Natural killer cell (primary cell): Measurements from ENCODE around the gene UNC93A. TPM values are rescaled to one million over a fixed set of nuclear protein-coding genes. Genes with fewer than 3 reads are reported as not detected.

Experiments
- ATAC-seq, 3 donors: fragments of 150-1000 bp in 2 of 3; fragments of 200-7000 bp in 1 of 3; cut with Tn5 transposase; 1 replicate in 1 of 3; 2 replicates in 2 of 3; pipeline ENCODE4 v1.10.0; 2021; ENCODE audit warnings: mild to moderate bottlenecking in 2 of 3, moderate library complexity in 2 of 3
- DNase-seq, 2 donors: peaks; one replicate each; pipeline versions ENCODE4 v3.0.0 to v3.0.0-alpha.2; 2013 to 2021; ENCODE audit warnings: mixed read lengths in 1 of 2
- H3K27ac ChIP-seq: one replicate; pipeline ENCODE4 v1.5.1; 2013; ENCODE audit warnings: mild to moderate bottlenecking, low read length
- H3K27me3 ChIP-seq: one replicate; pipeline ENCODE4 v1.6.1; 2013; ENCODE audit warnings: low read length; ENCODE audit not compliant: control insufficient read depth, insufficient read depth
- H3K36me3 ChIP-seq: one replicate; pipeline ENCODE4 v1.6.1; 2013; ENCODE audit warnings: low read length; ENCODE audit not compliant: control insufficient read depth, insufficient read depth
- H3K4me1 ChIP-seq: one replicate; pipeline ENCODE4 v1.6.1; 2013; ENCODE audit warnings: low read length; ENCODE audit not compliant: control insufficient read depth, insufficient read depth
- H3K4me3 ChIP-seq: one replicate; pipeline ENCODE4 v1.5.1; 2013; ENCODE audit warnings: low read length
- H3K9me3 ChIP-seq: one replicate; pipeline ENCODE4 v1.6.1; 2013; ENCODE audit warnings: low read length; ENCODE audit not compliant: control insufficient read depth, insufficient read depth
- H3K27ac Mint-ChIP-seq, 2 donors: one replicate each; pipeline ENCODE4 v1.8.0; 2022; ENCODE audit warnings: mild to moderate bottlenecking in 2 of 2, mixed read lengths in 2 of 2, moderate library complexity in 1 of 2
- H3K27me3 Mint-ChIP-seq, 2 donors: one replicate each; pipeline ENCODE4 v1.8.0; 2022; ENCODE audit warnings: low read depth in 2 of 2, mixed read lengths in 2 of 2
- H3K36me3 Mint-ChIP-seq: one replicate; pipeline ENCODE4 v1.8.0; 2022; ENCODE audit warnings: mixed read lengths
- H3K4me1 Mint-ChIP-seq, 2 donors: one replicate each; pipeline ENCODE4 v1.8.0; 2022; ENCODE audit warnings: mixed read lengths in 2 of 2
- H3K4me3 Mint-ChIP-seq: one replicate; pipeline ENCODE4 v1.8.0; 2022; ENCODE audit warnings: mild to moderate bottlenecking, moderate library complexity, mixed read lengths
- H3K9me3 Mint-ChIP-seq, 2 donors: one replicate each; pipeline ENCODE4 v1.8.0; 2022; ENCODE audit warnings: mixed read lengths in 2 of 2
- CTCF ChIP-seq: fragments of 200-600 bp; IDR thresholded peaks from one replicate; pipeline ENCODE4 v1.8.0; 2022; ENCODE audit warnings: antibody characterized with exemption
- WGBS: methylation state at CpG from one replicate; pipeline ENCODE4 v1.1.7; 2013; ENCODE audit warnings: missing lambda C conversion rate; ENCODE audit not compliant: insufficient coverage; 5-methylcytosine and 5-hydroxymethylcytosine counted together
- intact Hi-C: fragments of 100-400 bp; cut with micrococcal nuclease; formaldehyde crosslinking; loops from one replicate; pipeline ENCODE4 v1.14.2; 2022
- total RNA-seq, 4 donors: library from RNA; stranded (reverse); fragments of 120-200 nt in 1 of 4; gene quantifications; one replicate each; pipeline versions ENCODE4 v1.2.3 to v1.2.4, GENCODE V29; 2013 to 2022

UNC93A gene
- total RNA-seq, 3 donors from 2014 or later (not counting 1 experiment from before 2014, with no cell fraction given) = not detected

GRCh38 chr6:167244064-167244960, 46.8 kb upstream of the UNC93A start:
- H3K4me3 ChIP-seq = no peak overlapping the region
- Mint-ChIP-seq H3K9me3 (no peaks in the 10 kb centered on the region), H3K4me1 (no peaks in the 10 kb centered on the region), H3K27me3 (no peaks in the 10 kb centered on the region), H3K4me3 (no peak overlapping the region), H3K36me3 (no peaks in the 10 kb centered on the region), H3K27ac (no peak overlapping the region)
- no peaks in the 10 kb centered on the region for H3K4me1 ChIP-seq
- ATAC-seq (no peak), DNase-seq (no peak)
- no peak overlapping the region for H3K27ac ChIP-seq
- no peaks in the 10 kb centered on the region for H3K36me3 ChIP-seq
- no peaks in the 10 kb centered on the region for H3K9me3 ChIP-seq
- no peak for TF ChIP-seq CTCF
- intact Hi-C loops = no loop called here
- WGBS = 68% methylated on average over 10 of the region's 11 CpGs
- no peaks in the 10 kb centered on the region for H3K27me3 ChIP-seq

GRCh38 chr6:167244991-167245390, 46.1 kb upstream of the UNC93A start:
- no peak overlapping the region for H3K27ac ChIP-seq
- no peak for DNase-seq
- no peaks in the 10 kb centered on the region for H3K9me3 ChIP-seq
- no peak for ATAC-seq
- intact Hi-C loops = no loop called here
- H3K27ac Mint-ChIP-seq = no peak overlapping the region
- H3K4me1 Mint-ChIP-seq = no peaks in the 10 kb centered on the region
- peaks cover 0 to 1% of the 10 kb centered on the region in 2 donors for H3K27me3 Mint-ChIP-seq
- TF ChIP-seq CTCF = no peak
- H3K36me3 ChIP-seq = no peaks in the 10 kb centered on the region
- H3K9me3 Mint-ChIP-seq = no peaks in the 10 kb centered on the region
- 58% methylated on average over 4 of the region's 4 CpGs for WGBS
- no peaks in the 10 kb centered on the region for H3K27me3 ChIP-seq
- H3K4me1 ChIP-seq = no peaks in the 10 kb centered on the region
- no peak overlapping the region for H3K4me3 ChIP-seq
- no peaks in the 10 kb centered on the region for H3K36me3 Mint-ChIP-seq
- no peak overlapping the region for H3K4me3 Mint-ChIP-seq

GRCh38 chr6:167245591-167245990, 45.5 kb upstream of the UNC93A start:
- Histone ChIP-seq H3K36me3 (no peaks in the 10 kb centered on the region), H3K27ac (no peak overlapping the region), H3K4me1 (no peaks in the 10 kb centered on the region), H3K27me3 (no peaks in the 10 kb centered on the region), H3K9me3 (no peaks in the 10 kb centered on the region), H3K4me3 (no peak overlapping the region)
- Mint-ChIP-seq H3K36me3 (no peaks in the 10 kb centered on the region), H3K4me3 (no peak overlapping the region), H3K27me3 (peaks cover 0 to 3% of the 10 kb centered on the region in 2 donors), H3K27ac (no peak overlapping the region), H3K4me1 (no peaks in the 10 kb centered on the region), H3K9me3 (no peaks in the 10 kb centered on the region)
- intact Hi-C loops = no loop called here
- ATAC-seq (no peak), DNase-seq (no peak)
- WGBS = 77% methylated on average over 2 of the region's 3 CpGs
- no peak for TF ChIP-seq CTCF
